ENCODE measurements around the gene ANGPT4. TPM values are rescaled to one million over a fixed set of nuclear protein-coding genes. Genes with fewer than 3 reads are reported as not detected.
"Not testable (repeated sequence)": the region's sequence is repeated elsewhere in the genome, so short reads cannot be mapped to it uniquely, and the experiment has no call there.

The ANGPT4 gene
- total RNA-seq, 1 donor from 2014 or later, result not detected

DNA sequence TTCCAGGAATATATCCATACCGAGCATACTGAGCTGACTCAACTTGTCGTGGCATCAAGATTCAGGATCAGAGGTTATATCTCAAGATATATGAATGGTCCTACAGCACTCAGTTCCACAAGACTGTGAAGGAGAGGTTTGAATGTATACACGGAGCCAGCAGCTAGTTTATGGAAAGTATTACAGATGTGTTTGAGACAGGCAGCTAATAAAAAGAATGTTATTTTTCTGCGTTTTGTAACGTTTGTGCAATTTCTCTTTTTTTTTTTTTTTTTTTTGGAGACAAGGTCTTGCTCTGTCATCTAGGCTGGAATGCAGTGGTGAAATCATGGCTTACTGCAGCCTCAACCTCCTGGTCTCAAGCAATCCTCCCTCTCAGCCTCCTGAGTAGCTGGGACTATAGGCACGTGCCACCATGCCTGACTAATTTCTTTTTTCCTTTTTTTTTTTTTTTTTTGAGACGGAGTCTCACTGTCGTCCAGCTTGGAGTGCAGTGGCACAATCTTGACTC is 86.1 kb downstream of the ANGPT4 start:
- Mint-ChIP-seq H3K9me3 (no peaks in the 10 kb centered on the region), H3K4me1 (ENCODE audit: low read depth) (peaks cover 36% of the 10 kb centered on the region), H3K4me3 (ENCODE audit: low read depth) (no peak overlapping the region), H3K36me3 (ENCODE audit: low read depth) (no peaks in the 10 kb centered on the region), H3K27me3 (ENCODE audit: low read depth) (no peaks in the 10 kb centered on the region), H3K27ac (no peak overlapping the region)
- no peak for DNase-seq (ENCODE audit: low spot score)
- intact Hi-C loops (cut with micrococcal nuclease), result loop anchor here (5.0 kb wide), 1 partner anchor 288 kb away; the partner anchor contains the start of gene CSNK2A1

DNA sequence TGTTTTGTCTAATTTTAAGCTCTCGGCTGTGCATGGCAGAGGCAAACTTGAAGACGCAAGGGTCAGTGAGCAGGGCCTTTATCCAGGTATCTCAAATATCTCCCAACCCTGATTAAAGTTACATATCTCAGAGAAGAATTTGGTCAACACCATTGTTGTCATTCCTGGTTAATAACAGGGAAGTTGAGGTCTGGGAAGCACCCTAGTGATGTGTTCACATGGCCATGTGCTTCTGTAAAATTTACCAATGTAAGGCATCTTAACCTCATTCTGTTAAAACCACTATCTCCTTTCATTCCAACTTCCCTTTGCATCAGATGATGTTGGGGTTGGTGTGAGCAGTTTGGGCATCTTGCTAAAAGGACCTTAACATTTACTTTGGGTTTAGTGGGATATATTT is 86.6 kb downstream of the ANGPT4 start:
- Mint-ChIP-seq H3K36me3 (ENCODE audit: low read depth) (no peaks in the 10 kb centered on the region), H3K27me3 (ENCODE audit: low read depth) (no peaks in the 10 kb centered on the region), H3K4me1 (ENCODE audit: low read depth) (peaks cover 32% of the 10 kb centered on the region), H3K9me3 (no peaks in the 10 kb centered on the region), H3K27ac (no peak overlapping the region), H3K4me3 (ENCODE audit: low read depth) (no peak overlapping the region)
- intact Hi-C loops (cut with micrococcal nuclease), result loop anchor here (2.0 kb wide), 1 partner anchor 29 kb away; no protein-coding TSS in a partner anchor
- DNase-seq (ENCODE audit: low spot score), result no peak

DNA sequence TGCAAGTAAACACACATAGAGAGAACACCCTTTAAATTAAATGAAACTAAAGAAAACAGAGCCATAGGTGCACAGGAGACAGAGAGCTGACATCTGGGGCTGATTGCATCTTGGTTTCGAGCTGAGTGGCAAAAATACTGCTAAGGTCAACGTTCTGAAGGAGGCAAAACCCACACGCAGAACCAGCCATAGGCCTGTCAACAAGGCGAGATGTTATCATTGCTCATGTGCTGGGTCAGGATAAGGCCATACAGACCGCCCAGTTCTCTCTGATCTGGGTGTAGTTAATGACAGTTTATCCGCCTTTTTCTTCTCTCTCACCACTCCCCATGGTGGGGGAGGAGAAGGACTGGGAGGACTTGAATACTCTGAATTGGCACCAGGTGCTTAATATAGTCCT is 87.1 kb downstream of the ANGPT4 start:
- Mint-ChIP-seq H3K9me3 (no peaks in the 10 kb centered on the region), H3K36me3 (ENCODE audit: low read depth) (no peaks in the 10 kb centered on the region), H3K4me1 (ENCODE audit: low read depth) (peaks cover 28% of the 10 kb centered on the region), H3K27ac (no peak overlapping the region), H3K4me3 (ENCODE audit: low read depth) (no peak overlapping the region), H3K27me3 (ENCODE audit: low read depth) (no peaks in the 10 kb centered on the region)
- intact Hi-C loops (cut with micrococcal nuclease), result loop anchor here (2.0 kb wide), 1 partner anchor 30 kb away; no protein-coding TSS in a partner anchor
- DNase-seq (ENCODE audit: low spot score), result no peak

DNA sequence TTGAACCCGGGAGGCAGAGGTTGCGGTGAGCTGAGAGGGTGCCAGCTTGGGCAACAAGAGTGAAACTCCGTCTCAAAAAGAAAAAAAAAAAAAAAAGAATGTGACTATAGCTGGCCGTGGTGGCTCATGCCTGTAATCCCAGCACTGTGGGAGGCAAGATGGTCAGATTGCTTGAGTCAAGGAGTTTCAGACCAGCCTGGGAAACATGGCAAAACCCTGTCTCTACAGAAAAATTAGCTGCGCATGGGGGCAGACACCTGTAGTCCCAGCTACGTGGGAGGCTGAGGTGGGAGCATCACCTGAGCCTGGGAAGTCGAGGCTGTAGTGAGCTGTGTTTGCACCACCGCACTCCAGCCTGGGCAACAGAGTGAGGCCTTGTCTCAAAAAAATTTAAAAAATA is 88.2 kb downstream of the ANGPT4 start:
- H3K9me3 Mint-ChIP-seq; H3K36me3 Mint-ChIP-seq (ENCODE audit: low read depth); H3K4me3 Mint-ChIP-seq (ENCODE audit: low read depth); H3K27me3 Mint-ChIP-seq (ENCODE audit: low read depth); H3K27ac Mint-ChIP-seq; DNase-seq (ENCODE audit: low spot score): not testable (repeated sequence)
- intact Hi-C loops (cut with micrococcal nuclease), result loop anchor here (2.0 kb wide), 1 partner anchor 31 kb away; no protein-coding TSS in a partner anchor
- H3K4me1 Mint-ChIP-seq (ENCODE audit: low read depth), result peaks cover 24% of the 10 kb centered on the region

DNA sequence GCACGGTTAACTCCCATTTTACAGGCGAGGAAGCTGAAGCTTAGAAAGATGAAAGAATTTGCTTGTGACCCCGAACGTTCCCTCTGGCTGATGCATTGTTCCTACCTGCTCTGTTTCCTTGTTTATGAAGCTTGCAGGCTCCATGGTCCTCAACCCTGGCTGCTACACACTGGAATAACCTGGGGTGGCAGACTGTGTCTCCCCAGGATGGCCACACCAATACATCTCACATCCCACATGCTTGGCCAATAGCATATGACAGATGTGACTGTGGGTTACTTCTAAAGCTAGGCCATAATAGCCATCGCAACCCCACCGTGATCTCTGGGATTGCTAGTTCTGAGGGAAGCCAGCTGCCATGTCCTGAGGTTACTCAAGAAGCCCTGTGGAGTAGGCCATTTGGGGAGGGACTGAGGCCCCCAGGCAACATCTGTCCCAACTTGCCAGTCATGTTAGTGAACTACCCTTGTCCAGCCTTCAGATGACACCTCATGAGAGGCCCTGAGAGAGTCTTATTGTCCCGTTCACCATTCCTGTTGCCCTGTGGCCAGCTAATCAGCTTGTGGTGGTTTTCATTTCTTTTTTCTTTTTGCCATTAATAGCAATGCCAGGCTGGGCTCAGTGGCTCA is 89.3 kb downstream of the ANGPT4 start:
- no peak for DNase-seq (ENCODE audit: low spot score)
- intact Hi-C loops (cut with micrococcal nuclease), result no loop called here
- Mint-ChIP-seq H3K4me1 (ENCODE audit: low read depth) (peaks cover 23% of the 10 kb centered on the region), H3K4me3 (ENCODE audit: low read depth) (no peak overlapping the region), H3K9me3 (no peaks in the 10 kb centered on the region), H3K36me3 (ENCODE audit: low read depth) (no peaks in the 10 kb centered on the region), H3K27me3 (ENCODE audit: low read depth) (no peaks in the 10 kb centered on the region), H3K27ac (no peak overlapping the region)

DNA sequence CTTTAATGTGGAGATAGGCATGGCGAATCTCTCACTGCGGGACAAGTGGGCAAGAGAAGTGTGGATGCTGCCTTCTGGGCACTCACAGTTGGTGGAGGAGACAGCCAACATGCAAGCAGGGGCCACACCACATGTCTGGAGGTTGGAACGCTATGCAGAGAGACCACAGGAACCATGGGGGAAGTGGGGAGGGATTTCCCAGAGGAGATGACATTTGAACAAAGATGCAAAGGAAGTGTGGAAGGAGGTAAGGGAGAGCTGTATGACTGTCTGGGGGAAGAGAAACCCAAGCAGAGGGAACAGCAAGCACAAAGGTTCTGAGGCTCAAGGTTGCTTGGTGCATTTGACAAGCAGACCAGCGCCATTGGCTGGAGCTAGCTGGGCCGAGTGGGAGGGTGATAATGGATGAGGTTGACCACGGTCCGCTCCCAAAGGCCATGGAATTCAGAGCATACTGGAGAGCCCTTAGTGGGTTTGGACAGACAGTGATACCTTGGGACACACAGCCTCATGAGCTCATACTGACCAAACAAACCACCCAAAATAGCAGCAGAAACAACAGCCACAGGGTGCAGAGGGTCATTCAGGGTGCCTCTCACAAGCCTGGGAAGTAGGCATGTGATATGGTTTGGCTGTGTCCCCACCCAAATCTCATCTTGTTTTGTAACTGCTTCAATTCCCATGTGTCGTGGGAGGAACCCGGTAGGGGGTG is 90.3 kb downstream of the ANGPT4 start:
- Mint-ChIP-seq H3K27ac (no peak overlapping the region), H3K4me3 (ENCODE audit: low read depth) (no peak overlapping the region), H3K4me1 (ENCODE audit: low read depth) (peaks cover 21% of the 10 kb centered on the region), H3K27me3 (ENCODE audit: low read depth) (no peaks in the 10 kb centered on the region), H3K9me3 (no peaks in the 10 kb centered on the region), H3K36me3 (ENCODE audit: low read depth) (no peaks in the 10 kb centered on the region)
- no peak for DNase-seq (ENCODE audit: low spot score)
- intact Hi-C loops (cut with micrococcal nuclease), result no loop called here

DNA sequence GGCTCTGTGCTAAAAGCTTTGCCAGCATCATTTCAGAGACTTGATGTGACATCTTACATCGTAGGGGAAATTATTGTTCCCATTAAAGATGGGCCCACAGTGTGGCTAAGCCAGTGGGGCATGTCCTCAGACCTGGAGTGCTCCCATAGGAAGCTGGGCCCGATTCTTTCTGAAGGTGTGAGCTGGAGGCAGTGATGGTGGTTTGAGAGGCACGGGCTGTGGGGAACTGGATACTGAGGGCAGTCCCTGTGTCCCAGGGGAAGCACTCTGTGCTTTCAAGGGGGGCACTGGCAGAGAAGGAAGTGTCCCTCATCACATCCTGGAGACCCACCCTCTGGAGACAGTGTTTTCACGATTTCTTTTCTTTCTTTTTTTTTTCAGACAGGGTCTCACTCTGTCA is 91.2 kb downstream of the ANGPT4 start:
- DNase-seq (ENCODE audit: low spot score), result no peak

DNA sequence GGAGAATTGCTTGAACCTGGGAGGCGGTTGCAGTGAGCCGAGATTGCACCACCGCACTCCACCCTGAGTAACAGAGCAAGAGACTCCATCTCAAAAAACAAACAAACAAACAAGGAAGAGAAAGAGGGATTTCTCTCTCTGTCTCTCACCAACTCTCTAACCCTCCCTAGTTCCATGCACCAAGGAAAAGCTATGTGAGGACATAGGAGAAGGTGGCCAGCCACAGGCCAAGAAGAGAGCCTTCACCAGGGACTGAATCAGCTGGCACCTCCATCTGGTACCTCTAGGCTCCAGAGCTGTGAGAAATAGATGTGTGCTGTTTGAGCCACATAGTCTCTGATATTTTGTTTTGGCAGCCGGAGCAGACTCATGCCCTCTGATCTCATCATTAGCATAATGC is 91.6 kb downstream of the ANGPT4 start:
- peaks cover 2% of the 10 kb centered on the region for H3K27me3 Mint-ChIP-seq (ENCODE audit: low read depth)
- no peak overlapping the region for H3K27ac Mint-ChIP-seq
- no peaks in the 10 kb centered on the region for H3K36me3 Mint-ChIP-seq (ENCODE audit: low read depth)
- H3K9me3 Mint-ChIP-seq, result no peaks in the 10 kb centered on the region
- peaks cover 18% of the 10 kb centered on the region for H3K4me1 Mint-ChIP-seq (ENCODE audit: low read depth)
- no peak for DNase-seq (ENCODE audit: low spot score)
- no peak overlapping the region for H3K4me3 Mint-ChIP-seq (ENCODE audit: low read depth)
- intact Hi-C loops (cut with micrococcal nuclease), result no loop called here

More for the DNA sequence above, 91.2 kb downstream of the ANGPT4 start:
- no peak overlapping the region for H3K27ac Mint-ChIP-seq
- no peaks in the 10 kb centered on the region for H3K9me3 Mint-ChIP-seq
- H3K27me3 Mint-ChIP-seq (ENCODE audit: low read depth), result peaks cover 2% of the 10 kb centered on the region
- intact Hi-C loops (cut with micrococcal nuclease), result no loop called here
- H3K4me1 Mint-ChIP-seq (ENCODE audit: low read depth), result peaks cover 21% of the 10 kb centered on the region
- H3K4me3 Mint-ChIP-seq (ENCODE audit: low read depth), result no peak overlapping the region
- no peaks in the 10 kb centered on the region for H3K36me3 Mint-ChIP-seq (ENCODE audit: low read depth)

DNA sequence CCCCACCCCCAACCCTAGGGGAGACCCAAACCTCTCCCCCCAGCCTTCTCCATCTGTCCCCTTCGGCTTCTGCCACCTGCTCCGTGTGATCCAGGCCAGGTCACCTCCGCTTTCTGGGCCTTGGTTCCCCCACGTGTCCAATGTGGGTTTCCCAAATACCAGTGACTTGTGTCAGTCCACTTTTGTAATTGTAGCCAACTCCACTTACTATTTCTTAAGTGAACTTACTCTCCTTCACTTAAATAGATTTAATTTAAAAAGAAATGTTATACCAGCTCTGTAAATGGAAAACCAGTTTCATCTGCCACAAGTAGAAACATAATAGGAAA is 92.6 kb downstream of the ANGPT4 start:
- H3K27ac Mint-ChIP-seq, result no peak overlapping the region
- intact Hi-C loops (cut with micrococcal nuclease), result no loop called here
- DNase-seq (ENCODE audit: low spot score), result no peak

DNA sequence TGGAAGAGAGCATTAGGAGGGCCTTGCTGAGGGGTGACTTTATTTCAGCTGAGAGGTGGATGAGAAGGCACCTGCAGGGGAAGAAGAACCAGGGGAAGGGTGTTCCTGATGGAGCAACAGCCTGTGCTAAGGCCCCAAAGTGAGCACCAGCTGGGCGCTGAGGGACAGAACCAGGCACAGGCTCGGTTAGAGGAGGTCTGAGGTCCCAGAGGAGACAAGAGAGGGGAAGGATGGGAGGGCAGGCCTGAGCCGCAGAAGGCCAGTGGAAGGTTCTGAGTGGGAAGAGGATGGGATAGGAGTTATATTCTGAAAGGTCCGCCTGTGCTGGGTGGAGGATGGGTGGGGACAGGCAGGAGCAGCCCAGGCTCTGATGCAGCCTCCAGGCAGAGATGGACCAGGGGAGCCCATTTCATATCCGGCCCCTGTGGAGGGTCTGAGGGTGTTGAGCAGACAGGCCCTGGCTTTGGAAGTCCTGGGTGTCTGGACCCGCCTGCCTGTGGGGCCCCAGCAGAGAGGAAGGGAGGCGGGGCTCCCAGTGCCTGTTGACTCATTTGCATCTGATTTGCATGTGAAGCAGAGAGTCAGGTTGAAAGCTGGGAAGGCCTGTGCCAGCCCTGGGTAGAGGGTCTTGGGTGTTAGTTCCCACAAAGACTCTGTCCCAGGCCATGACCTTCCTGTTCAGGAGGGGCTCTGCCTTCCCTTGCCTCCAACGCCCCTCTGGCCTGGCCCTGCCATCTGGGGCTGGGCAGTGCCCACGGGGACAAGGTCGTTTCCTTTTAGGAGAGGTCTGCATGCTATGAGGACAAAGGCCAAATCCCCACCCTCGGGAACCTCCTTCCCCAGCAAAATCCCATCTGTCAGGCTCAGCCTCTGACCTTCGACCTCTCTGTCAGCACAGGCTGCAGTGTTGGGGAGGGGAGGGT is 93.2 kb downstream of the ANGPT4 start:
- intact Hi-C loops (cut with micrococcal nuclease), result no loop called here
- Mint-ChIP-seq H3K36me3 (ENCODE audit: low read depth) (no peaks in the 10 kb centered on the region), H3K9me3 (no peaks in the 10 kb centered on the region), H3K4me1 (ENCODE audit: low read depth) (peaks cover 9% of the 10 kb centered on the region), H3K27ac (no peak overlapping the region), H3K4me3 (ENCODE audit: low read depth) (no peak overlapping the region), H3K27me3 (ENCODE audit: low read depth) (peaks cover 3% of the 10 kb centered on the region)
- DNase-seq (ENCODE audit: low spot score), result no peak

More for the DNA sequence above, 92.6 kb downstream of the ANGPT4 start:
- no peaks in the 10 kb centered on the region for H3K9me3 Mint-ChIP-seq
- H3K36me3 Mint-ChIP-seq (ENCODE audit: low read depth), result no peaks in the 10 kb centered on the region
- H3K27me3 Mint-ChIP-seq (ENCODE audit: low read depth), result peaks cover 2% of the 10 kb centered on the region
- H3K4me1 Mint-ChIP-seq (ENCODE audit: low read depth), result peaks cover 9% of the 10 kb centered on the region
- no peak overlapping the region for H3K4me3 Mint-ChIP-seq (ENCODE audit: low read depth)

DNA sequence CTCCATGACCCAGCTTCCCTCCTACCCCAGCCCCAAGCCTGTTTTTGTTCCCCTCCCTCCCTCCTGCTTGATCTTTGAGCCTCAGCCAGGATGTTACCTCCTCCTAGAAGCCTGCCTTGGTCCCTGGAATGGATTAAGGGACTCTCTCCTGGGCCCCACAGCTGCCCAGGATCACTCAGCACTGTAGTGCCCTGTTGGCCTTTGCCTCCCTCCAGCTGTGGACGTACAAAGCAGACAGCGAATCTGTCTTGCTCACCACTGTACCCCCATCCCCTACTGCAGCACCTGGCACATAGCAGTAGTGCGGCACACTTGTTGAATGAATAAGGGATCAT is 94.4 kb downstream of the ANGPT4 start:
- H3K27me3 Mint-ChIP-seq (ENCODE audit: low read depth), result peaks cover 5% of the 10 kb centered on the region
- DNase-seq (ENCODE audit: low spot score), result no peak
- no peak overlapping the region for H3K27ac Mint-ChIP-seq
- intact Hi-C loops (cut with micrococcal nuclease), result no loop called here
- no peaks in the 10 kb centered on the region for H3K36me3 Mint-ChIP-seq (ENCODE audit: low read depth)
- H3K4me1 Mint-ChIP-seq (ENCODE audit: low read depth), result peaks cover 9% of the 10 kb centered on the region
- no peak overlapping the region for H3K4me3 Mint-ChIP-seq (ENCODE audit: low read depth)
- H3K9me3 Mint-ChIP-seq, result no peaks in the 10 kb centered on the region

DNA sequence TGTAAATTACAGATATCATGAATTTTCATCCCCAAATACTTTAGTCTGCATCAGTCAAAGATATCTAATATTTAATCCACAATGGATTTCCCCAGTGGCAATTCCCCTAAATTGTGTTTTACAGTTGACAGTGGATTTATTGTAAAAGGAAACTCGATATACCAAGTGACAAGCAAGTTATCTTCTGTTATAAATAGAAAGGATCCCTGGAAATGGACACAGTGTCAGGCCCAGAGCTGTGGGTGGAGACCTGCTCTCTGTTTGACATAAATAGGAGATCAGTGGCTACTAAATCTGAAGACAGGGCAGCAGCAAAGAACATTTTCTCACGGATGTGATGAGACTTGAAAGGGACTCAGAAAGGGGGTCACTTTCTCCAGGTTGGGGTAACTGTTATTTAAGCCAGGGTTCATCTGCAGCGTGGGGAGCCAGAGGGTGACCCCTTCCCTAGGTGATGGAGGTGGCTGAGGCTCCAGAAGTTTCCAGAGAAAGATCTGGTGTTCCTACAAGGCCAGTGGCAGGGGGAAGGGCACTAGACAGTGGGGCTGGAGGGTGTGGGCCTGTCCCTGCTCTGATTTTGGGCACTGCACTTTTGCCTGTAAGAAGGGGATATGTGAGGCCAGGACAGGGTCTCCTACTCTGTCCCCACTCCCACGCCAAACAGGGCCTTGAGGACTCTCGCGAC is 94.9 kb downstream of the ANGPT4 start:
- H3K4me1 Mint-ChIP-seq (ENCODE audit: low read depth), result peaks cover 7% of the 10 kb centered on the region
- H3K4me3 Mint-ChIP-seq (ENCODE audit: low read depth), result no peak overlapping the region
- H3K9me3 Mint-ChIP-seq, result no peaks in the 10 kb centered on the region
- H3K27me3 Mint-ChIP-seq (ENCODE audit: low read depth), result peaks cover 5% of the 10 kb centered on the region
- H3K27ac Mint-ChIP-seq, result no peak overlapping the region
- DNase-seq (ENCODE audit: low spot score), result no peak
- intact Hi-C loops (cut with micrococcal nuclease), result no loop called here
- no peaks in the 10 kb centered on the region for H3K36me3 Mint-ChIP-seq (ENCODE audit: low read depth)
